ENCODE measurements around the gene UST.

UST gene

DNA sequence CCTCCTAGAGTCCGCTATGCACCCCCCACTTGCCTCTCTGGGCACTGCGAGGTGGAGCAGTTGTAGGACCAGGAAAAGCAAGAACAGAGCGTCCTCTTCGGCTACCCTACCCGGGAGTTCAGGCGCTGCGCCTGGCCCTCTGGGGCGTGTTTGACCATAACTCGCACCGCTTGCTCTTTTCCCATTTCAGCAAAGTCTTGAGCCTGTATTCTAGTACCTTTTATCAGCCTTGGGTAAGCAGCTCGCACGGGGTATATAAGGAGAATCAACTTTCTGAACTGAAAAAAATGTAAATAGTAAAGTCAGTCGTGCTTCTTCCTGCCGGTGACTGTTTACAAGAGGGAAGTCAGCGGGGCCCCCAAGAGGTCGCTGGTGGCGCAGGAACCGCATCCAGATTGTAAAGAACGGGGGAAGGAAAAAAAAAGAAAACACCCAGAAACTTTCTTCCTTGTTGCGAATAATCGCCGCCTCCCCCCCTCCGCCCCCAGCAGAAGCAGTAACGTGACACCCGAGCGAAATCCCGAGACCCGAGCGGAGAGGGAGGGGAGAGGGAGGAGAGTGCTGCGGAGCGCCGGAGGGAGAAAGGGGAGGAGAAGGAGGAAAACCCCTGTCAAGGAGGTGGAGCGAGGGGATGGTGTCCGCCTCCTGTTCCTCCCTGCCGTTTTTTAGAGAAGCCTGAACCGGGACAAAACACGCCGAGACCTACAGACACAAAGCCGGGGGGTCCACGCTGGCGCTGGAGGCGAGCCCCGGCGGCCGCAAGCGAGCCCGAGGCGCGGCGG, at the start of gene UST:
UST (plus strand) TSS at position 668 of the 782 bp plus-strand sequence. CDS start 401 bp downstream, outside the sequence.
- DNase-seq, result peak in 51 of 56 donors; percentile 12 to 88 (median 59)

GRCh38 chr6:148697895-148698440, 48.9 kb upstream of the UST start:
- no peak for DNase-seq

GRCh38 chr6:148698671-148699180, 48.1 kb upstream of the UST start:
- no peak for DNase-seq

DNA sequence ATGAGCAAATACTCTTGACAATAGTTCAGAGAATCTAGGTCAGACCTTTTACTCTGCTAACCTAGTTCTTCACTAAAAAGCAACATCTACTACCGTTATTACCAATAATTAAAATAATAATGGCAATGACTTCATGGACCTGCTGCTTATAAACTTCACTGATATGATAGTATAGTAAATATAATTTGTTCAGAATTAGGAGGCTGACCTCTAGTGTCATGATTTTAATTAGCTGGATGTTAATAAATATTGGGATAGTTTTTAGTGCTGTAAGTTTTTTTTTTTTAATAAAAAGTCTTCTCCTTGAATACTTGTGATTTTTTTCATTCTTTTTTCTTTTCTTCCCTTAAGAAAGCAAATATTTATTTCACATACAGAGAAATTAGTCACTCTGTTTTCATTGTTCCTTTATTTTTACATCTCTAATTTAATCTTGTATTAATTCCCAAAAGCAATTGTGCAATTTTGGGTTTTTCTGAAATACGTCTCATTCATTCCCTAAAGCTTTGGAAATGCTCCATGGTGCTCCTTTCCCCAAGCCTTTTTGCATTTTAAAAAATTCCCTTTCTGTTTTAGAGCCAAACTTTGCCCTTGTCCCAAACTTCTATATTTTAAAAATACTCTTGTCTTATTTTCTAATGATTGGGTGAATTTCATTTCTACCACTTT, 46.6 kb upstream of the UST start:
- DNase-seq, result no peak

DNA sequence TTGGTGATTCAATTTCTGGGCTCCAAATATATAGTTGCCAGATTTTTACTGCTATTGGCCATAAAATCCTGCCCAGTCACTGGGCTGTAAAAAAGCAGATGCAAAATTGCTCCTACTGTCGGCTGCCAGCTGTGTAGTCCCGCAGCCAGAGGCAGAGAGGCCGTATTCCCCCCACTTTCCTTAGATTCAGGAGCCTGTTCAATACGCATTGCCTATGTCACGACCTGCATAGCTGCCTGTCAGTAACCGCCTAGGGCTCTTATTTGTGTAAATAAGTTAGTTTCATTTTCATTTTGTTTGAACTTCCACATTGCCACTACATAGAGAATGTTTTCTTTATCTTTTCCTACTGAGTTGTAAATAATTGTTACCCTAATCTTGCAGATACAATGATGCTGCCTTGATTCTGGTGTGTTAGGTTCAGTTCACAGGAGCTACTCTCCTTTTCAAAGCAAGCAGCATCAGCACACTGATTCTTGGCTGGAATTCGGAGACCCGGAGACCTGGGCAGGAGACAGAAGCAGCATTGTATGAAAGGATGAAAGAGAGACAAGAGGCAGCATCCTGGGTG, 46.0 kb upstream of the UST start:
- peak in 7 of 56 donors; percentile 2 to 16 (median 9) for DNase-seq

DNA sequence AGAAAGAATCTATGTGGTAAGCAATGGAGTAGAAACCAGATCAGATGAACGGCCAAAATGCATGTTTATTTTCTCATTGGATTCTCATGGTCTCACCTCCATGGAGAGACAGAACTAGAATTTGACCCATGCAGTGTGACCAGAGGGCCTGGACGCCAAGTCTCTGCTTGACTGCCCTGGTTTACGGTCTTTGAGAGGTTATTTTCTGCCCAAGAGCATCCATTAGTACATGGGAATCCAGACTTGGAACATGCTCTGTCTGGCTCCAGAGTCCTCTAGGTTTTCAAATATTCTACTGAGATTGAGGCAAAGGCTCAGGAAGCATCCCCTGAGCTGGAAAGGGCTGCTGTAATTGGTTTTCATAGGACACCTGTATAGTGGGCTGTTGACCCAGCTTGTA, 45.5 kb upstream of the UST start:
- DNase-seq, result peak in 1 of 56 donors; percentile 16

- DNase-seq, result no peak
These were observed 42.9 kb upstream of the UST start for GRCh38 chr6:148703900-148704299.

- DNase-seq, result no peak
These were observed 42.2 kb upstream of the UST start for GRCh38 chr6:148704400-148705246.

- DNase-seq, result no peak
These were observed 38.1 kb upstream of the UST start for GRCh38 chr6:148708707-148709106.

GRCh38 chr6:148709577-148709976, 37.3 kb upstream of the UST start:
- no peak for DNase-seq

DNA sequence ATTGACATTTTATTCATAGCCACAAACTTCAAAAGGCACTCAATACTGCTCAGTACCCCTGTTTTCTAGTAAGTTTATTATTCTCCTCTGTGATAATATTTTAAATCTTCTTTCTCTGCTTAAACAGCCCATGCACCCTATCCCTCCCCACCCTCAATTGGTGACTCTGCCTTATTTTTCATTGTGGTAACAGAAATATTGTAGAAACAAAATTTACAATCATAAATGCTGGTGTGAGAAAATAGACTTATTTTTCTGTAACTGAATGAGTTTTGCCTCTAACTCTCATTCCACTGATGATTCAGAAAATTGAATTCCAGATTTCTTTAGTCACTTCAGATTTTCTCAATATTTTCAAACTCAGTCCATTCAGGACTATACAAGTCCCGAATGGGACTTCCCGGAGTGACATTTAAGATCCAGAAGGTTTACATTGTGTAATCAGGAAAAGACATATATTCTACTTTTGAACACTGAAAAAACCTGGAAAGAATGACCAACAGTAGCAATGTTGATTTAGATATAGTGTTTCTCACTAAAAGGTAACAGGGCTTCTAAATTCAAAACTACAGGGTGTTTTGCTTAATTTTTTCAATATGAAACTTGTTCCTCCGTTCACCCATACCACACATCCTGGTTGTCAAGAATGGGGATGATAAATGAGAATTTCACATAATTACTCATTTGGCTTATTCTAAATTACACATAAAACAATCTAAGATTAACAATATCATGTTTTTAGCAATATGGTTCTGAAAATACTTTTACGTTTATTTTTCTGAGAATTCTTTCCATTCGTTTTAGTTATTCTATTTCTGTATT, 34.8 kb upstream of the UST start:
- no peak for DNase-seq

DNA sequence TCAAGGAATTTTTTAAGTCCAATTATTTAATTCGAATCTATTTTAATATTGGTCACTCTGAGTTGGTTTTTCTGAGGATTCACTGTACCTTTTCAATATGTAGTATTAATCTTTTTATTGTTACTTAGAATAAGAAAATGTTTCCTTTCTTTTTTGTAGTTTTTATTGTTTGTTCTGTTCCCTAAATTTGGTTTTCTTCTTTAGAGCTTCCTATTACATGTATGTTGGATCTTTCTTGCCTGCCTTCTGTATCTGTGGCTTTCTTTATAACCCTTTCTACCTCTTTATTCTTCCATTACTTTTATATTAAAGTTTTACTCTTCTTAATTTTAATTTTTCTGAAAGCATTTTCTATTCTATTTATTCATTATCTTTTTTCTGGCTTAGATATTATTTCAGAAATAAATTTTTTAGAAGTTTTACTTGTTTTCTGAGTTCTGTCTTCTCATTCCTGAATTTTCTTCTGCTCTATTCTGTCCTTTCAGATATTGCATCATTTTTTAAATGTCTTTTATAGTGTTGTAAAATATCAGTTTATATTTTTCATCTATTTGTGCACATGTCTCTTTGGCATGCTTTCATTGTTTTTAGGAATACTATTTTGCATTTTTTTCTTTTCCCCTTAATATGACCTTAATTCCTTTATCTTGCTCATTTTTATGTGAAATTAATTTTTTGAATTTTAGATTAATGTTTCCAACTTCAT, 33.6 kb upstream of the UST start:
- no peak for DNase-seq

DNA sequence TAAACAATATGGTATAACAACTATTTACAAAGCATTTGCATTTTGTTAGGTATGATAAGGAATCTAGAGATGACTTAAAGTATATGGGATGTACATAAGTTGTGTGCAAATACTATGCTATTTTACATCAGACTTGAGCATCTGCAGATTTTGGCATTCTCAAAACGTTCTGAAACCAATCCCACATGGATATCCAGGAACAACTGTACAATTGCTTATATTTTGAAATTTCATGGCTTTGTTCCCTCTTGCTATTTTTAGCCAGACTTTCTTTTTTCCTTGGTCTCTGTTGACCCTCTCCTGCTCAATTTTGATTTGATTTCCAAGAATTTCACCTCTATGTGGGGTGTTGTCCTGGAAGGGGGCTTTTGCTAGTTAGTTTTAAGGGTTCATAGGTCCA, 32.9 kb upstream of the UST start:
- no peak for DNase-seq

GRCh38 chr6:148716811-148717210, 30.0 kb upstream of the UST start:
- no peak for DNase-seq

DNA sequence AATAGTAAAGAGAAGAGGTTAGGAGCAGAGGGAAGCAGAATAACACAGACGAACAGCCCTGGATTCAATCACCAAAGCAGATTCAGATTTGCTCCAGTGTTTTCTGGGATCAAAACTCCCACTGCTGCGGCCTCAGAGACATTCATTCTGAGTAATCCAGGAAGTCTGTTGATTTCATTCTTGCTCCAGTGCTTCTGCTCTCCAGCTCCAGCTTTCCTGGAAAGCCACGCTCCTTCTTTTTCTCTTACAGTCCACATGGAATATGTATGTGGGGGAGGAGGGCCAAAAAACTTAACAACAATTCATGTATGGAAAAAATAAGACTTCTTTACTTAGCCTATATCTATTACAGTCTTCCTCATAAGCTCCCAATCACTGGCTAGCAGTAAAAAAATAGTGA, 26.4 kb upstream of the UST start:
- no peak for DNase-seq

DNA sequence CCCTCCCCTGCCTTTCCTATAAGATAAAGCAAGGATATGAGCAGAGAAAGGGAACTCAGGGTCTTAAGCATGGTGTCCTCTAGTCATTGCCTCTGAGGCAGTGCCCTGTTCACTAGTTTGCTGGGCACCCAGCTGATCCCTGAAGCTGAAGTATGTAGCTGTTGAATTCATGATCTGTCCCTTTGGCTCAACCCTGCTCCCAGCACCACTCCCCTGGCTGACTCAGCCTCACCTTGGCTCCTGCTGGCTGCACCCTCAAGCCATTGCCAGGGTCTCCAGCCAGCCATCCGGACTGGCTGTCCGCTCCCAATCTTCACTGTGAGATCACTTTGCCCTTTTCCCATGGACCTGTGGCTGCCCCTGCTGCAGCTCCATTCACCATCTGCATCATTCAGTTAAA, 25.9 kb upstream of the UST start:
- no peak for DNase-seq

DNA sequence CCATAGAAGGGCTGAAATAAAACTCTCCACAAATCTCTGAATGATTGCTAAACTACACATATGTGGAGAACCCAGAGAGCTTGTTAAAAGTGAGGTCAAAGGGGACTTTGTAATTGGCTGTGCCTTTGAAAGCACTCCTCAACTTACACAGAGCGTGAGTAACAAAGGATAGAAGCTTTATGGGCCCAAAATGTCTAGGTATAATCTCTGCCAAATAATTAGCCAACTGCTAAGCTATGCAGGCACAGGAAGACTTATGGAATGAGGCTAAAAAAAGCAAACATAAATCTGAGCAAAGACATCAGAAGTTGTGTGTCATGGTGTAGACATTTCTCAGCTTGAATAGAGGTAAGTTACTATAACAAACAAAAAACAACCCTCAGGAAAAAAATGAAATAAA, 23.3 kb upstream of the UST start:
- DNase-seq, result no peak

- DNase-seq, result no peak
These were observed 22.4 kb upstream of the UST start for GRCh38 chr6:148724428-148724827.

DNA sequence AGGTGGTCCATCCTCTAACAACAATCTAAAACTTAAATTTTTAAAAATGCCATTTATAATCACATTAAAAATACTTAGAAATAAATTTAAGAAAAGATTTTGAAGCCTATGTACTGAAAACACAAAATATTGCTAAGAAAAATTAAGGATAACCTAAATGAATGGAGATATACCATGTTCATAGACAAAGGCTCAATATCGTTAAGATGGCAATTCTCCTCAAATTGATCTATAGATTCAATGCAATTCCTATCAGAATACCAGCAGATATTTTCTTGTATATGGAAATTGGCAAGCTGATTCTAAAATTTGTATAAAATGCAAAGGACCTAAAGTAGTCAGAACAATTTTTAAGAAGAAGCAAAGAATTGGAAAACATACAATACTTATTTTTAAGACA, 19.7 kb upstream of the UST start:
- DNase-seq, result no peak

DNA sequence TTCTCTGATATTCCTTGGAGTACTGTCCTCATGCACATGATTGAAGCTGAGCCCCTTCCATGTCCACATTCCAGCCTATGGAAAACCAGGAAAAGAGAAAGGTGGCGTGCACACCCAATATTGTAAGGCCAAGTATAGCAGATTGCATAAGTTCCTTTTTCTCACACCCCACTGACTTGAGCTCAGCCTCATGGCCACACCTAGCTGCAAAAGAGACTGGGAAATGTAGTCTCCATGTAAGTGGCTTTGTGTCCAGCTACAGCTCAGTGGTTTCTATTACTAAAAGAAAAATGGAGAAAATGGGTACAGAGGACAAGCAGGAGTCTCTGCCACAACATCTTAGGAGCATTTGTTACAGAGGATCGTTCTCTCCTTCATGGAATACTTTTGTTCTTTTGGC, 10.8 kb upstream of the UST start:
- DNase-seq, result no peak

Data from nucleus accumbens (tissue), 56 donors.